Melanocyte of skin (primary cell): ENCODE data around the gene VMAC. TPM values are rescaled to one million over a fixed set of nuclear protein-coding genes. Genes with fewer than 3 reads are reported as not detected.

ENCODE experiments used
- total RNA-seq, 2 donors: library from RNA; depleted of rRNA; stranded (reverse); fragments of >200 nt; gene quantifications; 2 replicates each; pipeline ENCODE4 v1.2.3, GENCODE V29; 2012

The VMAC gene
- 1 to 10 TPM; 3.0 to 4.1 TPM for total RNA-seq

DNA sequence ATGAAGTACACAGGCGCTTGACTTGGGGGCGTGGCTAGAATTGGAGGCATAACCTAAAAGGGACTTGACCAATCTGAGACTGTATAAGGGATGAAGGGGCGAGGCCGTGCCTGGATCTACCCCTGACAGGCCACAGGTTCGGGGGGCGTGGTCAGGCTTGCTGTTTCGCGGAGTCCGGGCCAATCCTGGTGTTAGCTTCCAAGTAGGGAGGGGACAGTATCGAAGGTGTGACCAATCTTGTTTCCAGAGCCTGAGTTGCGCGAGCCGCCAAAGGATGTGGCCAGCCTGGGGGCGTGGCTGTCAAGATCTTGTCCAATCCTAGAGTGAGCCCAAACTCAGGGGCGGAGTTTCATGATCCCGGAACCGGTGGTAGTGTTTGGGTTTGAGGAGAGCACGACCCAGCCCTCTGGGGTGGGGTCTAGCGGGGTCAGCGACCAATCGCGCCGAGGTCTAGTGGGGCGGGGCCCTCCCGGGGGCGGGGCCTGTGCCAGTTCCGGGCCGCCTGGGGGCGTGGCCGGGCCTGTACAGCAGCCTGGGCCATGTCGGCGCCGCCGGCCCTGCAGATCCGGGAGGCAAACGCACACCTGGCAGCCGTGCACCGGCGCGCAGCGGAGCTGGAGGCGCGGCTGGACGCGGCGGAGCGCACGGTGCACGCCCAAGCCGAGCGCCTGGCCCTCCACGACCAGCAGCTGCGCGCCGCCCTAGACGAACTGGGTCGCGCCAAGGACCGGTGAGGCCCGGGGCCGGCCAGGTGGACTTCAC lies at the start of gene VMAC:
Gene VMAC (plus strand): TSS at position 521 of the 762 bp plus-strand sequence. CDS start 19 bp downstream, at position 540.

GRCh38 chr19:5903624-5904351 lies 884 bp upstream of the VMAC start, which contains the start of gene NDUFA11:
NDUFA11 (minus strand) TSS chr19:5903790; CDS start chr19:5903708, 82 bp downstream.

GRCh38 chr19:5913739-5914357 lies 9.2 kb downstream of the VMAC start, which contains the start of gene CAPS:
CAPS (plus strand) TSS chr19:5914254; CDS start chr19:5914407, 153 bp downstream.

Other genes with a start within 250 kb of the VMAC start
- gene MICOS13, start 224.4 kb upstream of the VMAC start, total RNA-seq, result 10 to 100 TPM; 22.6 to 32.3 TPM
- 1 to 10 TPM; 3.0 to 7.9 TPM for gene HSD11B1L, start 223.8 kb upstream of the VMAC start, total RNA-seq
- gene RPL36, start 214.6 kb upstream of the VMAC start, total RNA-seq, result 100 to 1,000 TPM; 226 to 259 TPM
- gene LONP1, start 184.7 kb upstream of the VMAC start, total RNA-seq, result 100 to 1,000 TPM in 1 of 2 donors, 10 to 100 TPM in 1; 63.0 to 108 TPM
- gene CATSPERD, start 184.2 kb upstream of the VMAC start, total RNA-seq, result not detected
- gene PRR22, start 120.1 kb upstream of the VMAC start, total RNA-seq, result 1 to 10 TPM in 1 of 2 donors, under 1 TPM in 1; 0.33 to 1.4 TPM
- 10 to 100 TPM; 45.1 to 55.9 TPM for gene DUS3L, start 113.7 kb upstream of the VMAC start, total RNA-seq
- 1 to 10 TPM; 1.0 to 2.0 TPM for gene NRTN, start 99.8 kb upstream of the VMAC start, total RNA-seq
- gene FUT6, start 65.2 kb upstream of the VMAC start, total RNA-seq, result not detected
- not detected for gene FUT3, start 53.4 kb upstream of the VMAC start, total RNA-seq
- gene FUT5, start 34.3 kb upstream of the VMAC start, total RNA-seq, result not detected
- 100 to 1,000 TPM; 293 to 363 TPM for gene NDUFA11, start 1.1 kb upstream of the VMAC start, total RNA-seq
- gene CAPS, start 9.4 kb downstream of the VMAC start, total RNA-seq, result 1 to 10 TPM in 1 of 2 donors, under 1 TPM in 1; 1.00 to 2.8 TPM
- gene RANBP3, start 73.3 kb downstream of the VMAC start, total RNA-seq, result 10 to 100 TPM; 52.3 to 58.8 TPM
- 1 to 10 TPM; 1.7 to 3.3 TPM for gene RFX2, start 205.6 kb downstream of the VMAC start, total RNA-seq
- not detected for gene ACSBG2, start 230.8 kb downstream of the VMAC start, total RNA-seq